ENCODE measurements around the gene B3GNT2.

Gene B3GNT2

DNA sequence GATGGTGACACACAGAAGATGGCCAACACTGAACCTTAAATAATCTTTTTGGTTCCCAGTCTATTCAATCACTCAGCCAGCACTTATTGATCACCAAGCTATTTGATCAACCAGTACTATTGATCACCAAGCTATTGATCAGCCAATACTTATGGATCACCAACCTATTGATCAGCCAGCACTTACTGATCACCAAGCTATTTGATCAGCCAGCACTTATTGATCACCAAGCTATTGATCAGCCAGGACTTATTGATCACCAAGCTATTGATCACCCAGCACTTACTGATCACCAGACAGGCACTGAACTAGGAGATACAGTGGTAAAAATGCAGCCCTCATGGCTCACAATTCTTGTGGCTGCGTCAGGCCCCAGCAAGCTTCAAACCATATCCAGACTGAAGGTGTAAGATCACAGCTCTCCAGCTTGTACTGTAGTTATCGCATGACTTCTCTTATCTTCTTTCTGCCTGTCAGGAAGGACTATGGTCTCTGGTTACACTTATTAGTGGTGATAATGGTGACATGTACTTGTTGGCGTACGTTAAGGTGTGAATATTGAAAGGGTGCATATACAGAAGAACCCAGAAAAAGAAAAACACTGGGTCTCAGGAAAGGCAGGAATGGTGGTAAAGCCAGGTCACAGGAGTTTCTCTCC is 18.4 kb upstream of the B3GNT2 start:
- no peak overlapping the region for H3K4me3 ChIP-seq (ENCODE audit: low read depth, low read length)
- TF ChIP-seq, protein P1, sequence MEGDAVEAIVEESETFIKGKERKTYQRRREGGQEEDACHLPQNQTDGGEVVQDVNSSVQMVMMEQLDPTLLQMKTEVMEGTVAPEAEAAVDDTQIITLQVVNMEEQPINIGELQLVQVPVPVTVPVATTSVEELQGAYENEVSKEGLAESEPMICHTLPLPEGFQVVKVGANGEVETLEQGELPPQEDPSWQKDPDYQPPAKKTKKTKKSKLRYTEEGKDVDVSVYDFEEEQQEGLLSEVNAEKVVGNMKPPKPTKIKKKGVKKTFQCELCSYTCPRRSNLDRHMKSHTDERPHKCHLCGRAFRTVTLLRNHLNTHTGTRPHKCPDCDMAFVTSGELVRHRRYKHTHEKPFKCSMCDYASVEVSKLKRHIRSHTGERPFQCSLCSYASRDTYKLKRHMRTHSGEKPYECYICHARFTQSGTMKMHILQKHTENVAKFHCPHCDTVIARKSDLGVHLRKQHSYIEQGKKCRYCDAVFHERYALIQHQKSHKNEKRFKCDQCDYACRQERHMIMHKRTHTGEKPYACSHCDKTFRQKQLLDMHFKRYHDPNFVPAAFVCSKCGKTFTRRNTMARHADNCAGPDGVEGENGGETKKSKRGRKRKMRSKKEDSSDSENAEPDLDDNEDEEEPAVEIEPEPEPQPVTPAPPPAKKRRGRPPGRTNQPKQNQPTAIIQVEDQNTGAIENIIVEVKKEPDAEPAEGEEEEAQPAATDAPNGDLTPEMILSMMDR (IDR thresholded peaks at IDR 0.05; ENCODE audit: borderline replicate concordance, insufficient read depth, low read depth, low read length): no peak

DNA sequence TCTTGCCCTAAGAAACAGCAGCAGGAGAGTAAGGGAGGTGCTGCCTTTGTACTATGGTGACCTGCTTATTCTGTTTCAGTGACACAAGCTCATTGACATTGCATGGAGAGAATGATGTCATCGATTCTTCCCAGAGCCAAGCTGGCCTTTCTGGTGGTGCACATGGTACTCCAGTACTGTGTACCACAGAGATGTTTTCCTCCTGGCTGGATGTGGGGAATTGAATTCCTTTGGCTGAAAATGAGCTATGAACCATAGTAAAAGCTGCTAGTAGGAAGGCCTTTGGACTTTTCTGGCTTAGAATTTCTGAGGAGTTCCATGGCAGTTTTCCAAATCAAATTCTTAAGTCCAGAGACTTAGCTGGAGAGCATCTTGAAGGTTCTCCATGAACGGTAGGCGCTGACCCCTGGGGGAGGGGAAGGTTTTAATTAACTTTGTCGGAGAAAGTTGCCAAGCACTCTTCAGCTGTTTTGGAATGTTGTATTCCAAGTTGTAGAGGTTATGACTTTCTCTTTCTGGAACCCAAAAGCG is 17.1 kb upstream of the B3GNT2 start:
- TF ChIP-seq, protein P1 (IDR thresholded peaks at IDR 0.05; ENCODE audit: borderline replicate concordance, insufficient read depth, low read depth, low read length): no peak
- no peak overlapping the region for H3K4me3 ChIP-seq (ENCODE audit: low read depth, low read length)

- TF ChIP-seq, protein P1 (IDR thresholded peaks at IDR 0.05; ENCODE audit: borderline replicate concordance, insufficient read depth, low read depth, low read length): no peak
- H3K4me3 ChIP-seq (ENCODE audit: low read depth, low read length): no peak overlapping the region
These were observed 14.9 kb upstream of the B3GNT2 start for GRCh38 chr2:62180975-62181374.

GRCh38 chr2:62181843-62182242 is 14.1 kb upstream of the B3GNT2 start:
- TF ChIP-seq, protein P1 (IDR thresholded peaks at IDR 0.05; ENCODE audit: borderline replicate concordance, insufficient read depth, low read depth, low read length): no peak
- H3K4me3 ChIP-seq (ENCODE audit: low read depth, low read length): no peak overlapping the region

DNA sequence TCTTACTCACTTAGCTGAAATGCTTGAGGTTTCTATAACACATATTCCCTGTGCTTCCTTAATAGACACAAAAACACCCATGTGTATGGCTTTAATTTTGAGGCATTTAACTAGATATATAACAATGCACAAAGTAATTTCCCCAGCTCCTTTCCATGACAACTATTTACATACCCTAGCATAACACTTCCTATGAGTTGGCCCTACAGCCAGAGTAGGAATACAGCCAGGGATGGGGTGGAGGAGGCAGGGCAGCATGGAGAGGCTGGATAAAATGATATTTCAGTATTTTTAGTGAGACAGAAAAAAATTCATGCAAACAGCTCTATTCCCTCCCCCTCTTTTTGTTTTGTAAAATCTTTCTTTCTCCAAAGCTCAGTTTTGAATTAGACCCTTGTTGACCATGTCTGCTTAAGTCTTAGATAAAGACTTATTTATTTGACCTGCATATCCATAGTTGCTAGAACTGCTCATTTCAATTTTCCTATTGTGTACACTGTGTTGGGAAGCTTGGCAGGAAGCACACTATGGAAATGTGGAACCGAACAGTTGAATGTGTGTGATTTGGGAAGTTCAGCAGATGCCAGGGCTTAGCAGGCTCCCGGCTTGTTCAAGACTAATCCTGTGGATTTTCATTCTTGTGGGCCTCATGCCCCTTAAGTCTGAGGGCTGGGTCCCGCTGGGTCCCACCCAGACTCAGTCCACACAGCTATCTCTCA is 11.2 kb upstream of the B3GNT2 start:
- TF ChIP-seq, protein P1 (IDR thresholded peaks at IDR 0.05; ENCODE audit: borderline replicate concordance, insufficient read depth, low read depth, low read length): no peak
- H3K4me3 ChIP-seq (ENCODE audit: low read depth, low read length): no peak overlapping the region

- TF ChIP-seq, protein P1 (IDR thresholded peaks at IDR 0.05; ENCODE audit: borderline replicate concordance, insufficient read depth, low read depth, low read length): no peak
- no peak overlapping the region for H3K4me3 ChIP-seq (ENCODE audit: low read depth, low read length)
These were observed 10.3 kb upstream of the B3GNT2 start for GRCh38 chr2:62185475-62186155.
